GM20000 (cell line): ENCODE data around the gene KDM4B.

Experiments
- DNase-seq: peaks from one replicate; pipeline ENCODE4 v3.0.0; 2012; ENCODE audit warnings: low spot score
- TF ChIP-seq, protein P1 (sequence below): IDR thresholded peaks from 2 replicates; pipeline ENCODE4 v1.5.1; 2012; ENCODE audit warnings: mild to moderate bottlenecking, control low read depth; ENCODE audit errors: extremely low read depth, missing control alignments

Gene KDM4B

DNA sequence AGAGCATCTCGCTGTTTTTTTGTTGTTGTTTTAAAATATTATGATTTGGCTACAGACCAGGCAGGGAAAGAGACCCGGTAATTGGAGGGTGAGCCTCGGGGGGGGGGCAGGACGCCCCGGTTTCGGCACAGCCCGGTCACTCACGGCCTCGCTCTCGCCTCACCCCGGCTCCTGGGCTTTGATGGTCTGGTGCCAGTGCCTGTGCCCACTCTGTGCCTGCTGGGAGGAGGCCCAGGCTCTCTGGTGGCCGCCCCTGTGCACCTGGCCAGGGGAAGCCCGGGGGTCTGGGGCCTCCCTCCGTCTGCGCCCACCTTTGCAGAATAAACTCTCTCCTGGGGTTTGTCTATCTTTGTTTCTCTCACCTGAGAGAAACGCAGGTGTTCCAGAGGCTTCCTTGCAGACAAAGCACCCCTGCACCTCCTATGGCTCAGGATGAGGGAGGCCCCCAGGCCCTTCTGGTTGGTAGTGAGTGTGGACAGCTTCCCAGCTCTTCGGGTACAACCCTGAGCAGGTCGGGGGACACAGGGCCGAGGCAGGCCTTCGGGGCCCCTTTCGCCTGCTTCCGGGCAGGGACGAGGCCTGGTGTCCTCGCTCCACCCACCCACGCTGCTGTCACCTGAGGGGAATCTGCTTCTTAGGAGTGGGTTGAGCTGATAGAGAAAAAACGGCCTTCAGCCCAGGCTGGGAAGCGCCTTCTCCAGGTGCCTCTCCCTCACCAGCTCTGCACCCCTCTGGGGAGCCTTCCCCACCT lies 183.3 kb downstream of the KDM4B start:
- DNase-seq, result peak; percentile 43
- TF ChIP-seq, protein P1, sequence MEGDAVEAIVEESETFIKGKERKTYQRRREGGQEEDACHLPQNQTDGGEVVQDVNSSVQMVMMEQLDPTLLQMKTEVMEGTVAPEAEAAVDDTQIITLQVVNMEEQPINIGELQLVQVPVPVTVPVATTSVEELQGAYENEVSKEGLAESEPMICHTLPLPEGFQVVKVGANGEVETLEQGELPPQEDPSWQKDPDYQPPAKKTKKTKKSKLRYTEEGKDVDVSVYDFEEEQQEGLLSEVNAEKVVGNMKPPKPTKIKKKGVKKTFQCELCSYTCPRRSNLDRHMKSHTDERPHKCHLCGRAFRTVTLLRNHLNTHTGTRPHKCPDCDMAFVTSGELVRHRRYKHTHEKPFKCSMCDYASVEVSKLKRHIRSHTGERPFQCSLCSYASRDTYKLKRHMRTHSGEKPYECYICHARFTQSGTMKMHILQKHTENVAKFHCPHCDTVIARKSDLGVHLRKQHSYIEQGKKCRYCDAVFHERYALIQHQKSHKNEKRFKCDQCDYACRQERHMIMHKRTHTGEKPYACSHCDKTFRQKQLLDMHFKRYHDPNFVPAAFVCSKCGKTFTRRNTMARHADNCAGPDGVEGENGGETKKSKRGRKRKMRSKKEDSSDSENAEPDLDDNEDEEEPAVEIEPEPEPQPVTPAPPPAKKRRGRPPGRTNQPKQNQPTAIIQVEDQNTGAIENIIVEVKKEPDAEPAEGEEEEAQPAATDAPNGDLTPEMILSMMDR, result no peak

DNA sequence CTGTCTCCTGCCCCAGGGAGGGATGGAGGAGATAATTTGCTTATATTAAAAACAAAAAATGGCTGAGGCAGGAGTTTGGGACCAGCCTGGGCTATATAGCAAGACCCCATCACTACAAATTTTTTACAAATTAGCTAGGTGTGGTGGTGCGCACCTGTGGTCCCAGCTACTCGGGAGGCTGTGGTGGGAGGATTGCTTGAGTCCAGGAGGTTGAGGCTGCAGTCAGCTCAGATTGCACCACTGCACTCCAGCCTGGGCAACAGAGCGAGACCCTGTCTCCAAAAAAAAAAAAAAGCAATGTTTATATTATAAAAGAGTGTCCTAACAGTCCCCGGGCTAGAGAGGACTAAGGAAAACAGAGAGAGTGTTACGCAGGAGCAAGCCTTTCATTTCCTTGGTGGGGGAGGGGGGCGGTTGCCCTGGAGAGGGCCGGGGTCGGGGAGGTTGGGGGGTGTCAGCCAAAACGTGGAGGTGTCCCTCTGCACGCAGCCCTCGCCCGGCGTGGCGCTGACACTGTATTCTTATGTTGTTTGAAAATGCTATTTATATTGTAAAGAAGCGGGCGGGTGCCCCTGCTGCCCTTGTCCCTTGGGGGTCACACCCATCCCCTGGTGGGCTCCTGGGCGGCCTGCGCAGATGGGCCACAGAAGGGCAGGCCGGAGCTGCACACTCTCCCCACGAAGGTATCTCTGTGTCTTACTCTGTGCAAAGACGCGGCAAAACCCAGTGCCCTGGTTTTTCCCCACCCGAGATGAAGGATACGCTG lies 184.0 kb downstream of the KDM4B start:
- TF ChIP-seq, protein P1, result no peak
- peak; percentile 23 for DNase-seq

DNA sequence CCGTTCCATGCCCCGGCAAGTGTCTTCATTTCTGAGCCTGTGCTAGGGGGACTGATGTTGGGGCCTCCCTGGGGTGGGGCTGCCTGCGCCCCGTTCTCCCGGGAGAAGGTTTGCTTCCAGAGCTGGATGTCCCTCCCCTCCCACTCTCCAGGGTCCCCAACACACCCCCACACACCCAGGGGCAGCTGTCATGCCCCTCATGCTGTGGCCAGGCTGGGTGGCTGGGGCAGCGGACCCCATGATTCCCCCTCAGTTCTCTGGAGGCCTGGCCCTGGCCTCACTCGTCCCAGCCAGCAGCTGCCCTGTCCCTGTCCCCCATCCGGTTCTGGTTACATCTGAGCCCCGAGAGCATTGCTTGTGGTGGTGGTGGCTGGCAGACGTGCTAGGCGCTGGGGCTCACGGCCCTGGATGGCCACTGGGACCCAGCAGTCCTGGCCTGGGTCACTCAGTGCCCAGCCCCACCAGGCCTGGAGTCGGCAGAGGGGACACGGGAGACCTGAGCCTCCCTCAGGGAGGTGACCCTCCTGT lies 184.8 kb downstream of the KDM4B start:
- TF ChIP-seq, protein P1, result no peak
- DNase-seq, result peak; percentile 41

DNA sequence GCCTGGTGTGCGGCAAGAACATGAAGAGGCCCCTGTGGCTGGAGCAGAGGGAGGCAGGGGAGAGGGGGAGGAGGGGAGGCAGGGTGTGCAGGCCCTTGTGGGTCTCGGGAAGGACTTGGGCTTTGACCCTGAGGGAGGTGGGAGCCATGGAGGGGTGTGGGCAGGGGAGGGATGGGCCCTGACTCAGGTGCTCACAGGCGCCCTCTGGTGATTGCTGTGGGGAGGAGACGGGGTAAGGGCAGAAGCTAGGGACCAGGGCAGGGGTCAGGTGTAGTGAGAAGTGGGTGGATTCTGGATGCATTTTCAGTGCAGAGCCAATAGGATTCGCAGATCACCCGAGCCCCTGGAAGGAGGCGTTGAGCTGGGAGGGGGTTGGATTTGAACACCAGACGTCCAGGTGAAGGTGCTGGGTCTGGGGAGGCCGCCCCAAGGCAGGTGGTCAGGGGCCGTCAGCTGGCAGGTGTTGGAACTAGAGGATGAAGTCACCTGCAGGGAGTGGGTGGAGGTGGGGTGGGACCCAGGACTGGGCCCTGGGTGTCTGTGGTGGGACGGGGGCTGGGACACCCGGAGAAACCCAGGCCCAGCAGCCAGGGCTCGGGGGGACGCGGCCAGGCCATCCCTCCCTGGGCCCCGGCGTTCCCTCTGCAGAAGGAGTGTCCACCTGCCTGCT lies 185.4 kb downstream of the KDM4B start:
- DNase-seq, result peak; percentile 77
- TF ChIP-seq, protein P1, result peak; percentile 54

DNA sequence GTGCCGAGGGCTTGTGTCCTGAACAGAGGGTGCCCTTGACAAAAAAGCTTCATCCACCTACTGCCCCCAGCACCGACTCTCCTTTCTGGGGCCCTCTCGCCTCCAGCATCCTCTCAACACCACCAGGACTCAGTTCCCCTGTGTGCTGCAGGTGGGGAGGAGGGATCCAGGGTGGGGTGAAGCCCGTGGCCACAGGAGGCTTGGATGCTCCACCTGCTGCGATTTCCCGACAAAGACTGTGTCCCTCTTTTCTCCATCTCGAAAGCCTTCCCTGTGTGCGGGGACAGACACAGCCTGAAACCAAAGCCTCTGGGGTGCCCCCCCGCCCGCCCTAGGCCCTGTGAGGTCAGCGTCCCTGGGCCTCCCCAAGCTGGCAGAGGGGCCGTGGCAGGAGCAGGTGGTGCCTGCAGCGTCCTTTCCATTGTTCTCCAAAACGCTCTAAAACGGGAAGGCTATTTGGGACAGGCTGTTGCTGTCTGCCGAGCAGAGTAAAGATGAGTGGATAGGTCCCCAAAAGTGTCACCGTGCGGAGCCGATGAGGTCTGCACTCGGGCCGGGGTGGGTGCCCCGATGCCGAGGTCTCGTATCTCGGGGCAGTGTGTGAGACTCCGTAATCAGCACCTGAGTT lies 186.0 kb downstream of the KDM4B start:
- peak; percentile 44 for DNase-seq
- TF ChIP-seq, protein P1, result no peak

DNA sequence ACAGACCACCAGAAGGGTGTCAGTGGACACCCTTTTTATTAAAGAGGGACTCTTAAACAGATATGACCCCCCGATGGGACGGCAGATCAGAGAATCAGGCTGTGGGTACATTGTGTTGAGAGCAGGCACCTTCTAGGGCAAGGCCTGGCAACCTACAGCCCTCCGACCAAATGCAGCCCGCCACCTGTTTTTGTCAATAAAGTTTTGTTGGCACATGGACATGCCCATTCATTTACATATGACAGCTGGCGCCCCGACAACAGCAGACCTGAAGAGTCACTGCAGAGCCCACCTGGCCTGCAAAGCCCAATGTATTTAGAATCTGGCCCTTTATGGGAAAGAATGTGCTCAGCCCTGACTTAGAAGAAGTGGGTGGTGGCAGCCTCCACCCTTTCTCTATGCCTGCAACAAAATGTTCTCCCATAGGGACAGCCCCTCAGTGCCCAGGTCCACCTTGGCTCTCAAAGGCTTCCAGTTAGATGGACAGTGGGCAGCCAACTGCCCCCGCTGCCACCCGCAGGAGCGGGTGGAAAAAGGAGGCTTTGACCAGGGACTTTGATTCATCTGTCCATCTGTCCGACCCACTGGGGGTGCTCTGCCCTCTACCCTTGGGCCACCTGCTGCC lies 186.8 kb downstream of the KDM4B start:
- TF ChIP-seq, protein P1, result no peak
- DNase-seq, result peak; percentile 21
